Measurements from ENCODE around the gene ALPP.
"Not testable (repeated sequence)": the region's sequence is repeated elsewhere in the genome, so short reads cannot be mapped to it uniquely, and the experiment has no call there.

ALPP gene

GRCh38 chr2:232385660-232386489 is 7.3 kb downstream of the ALPP start:
- Histone ChIP-seq H3K9ac (ENCODE audit: low read depth, low read length) (no peak overlapping the region), H3K9me3 (ENCODE audit: control insufficient read depth, insufficient read depth, low read length) (no peaks in the 10 kb centered on the region), H3K27ac (ENCODE audit: low read depth, low read length) (no peak overlapping the region), H3K4me3 (ENCODE audit: low read depth, low read length) (peak overlapping the region; percentile 65), H3K36me3 (ENCODE audit: control insufficient read depth, insufficient read depth, low read length) (no peaks in the 10 kb centered on the region; the same call in 1 of the 2 replicates), H3K4me1 (ENCODE audit: control insufficient read depth, insufficient read depth, low read length) (peaks cover 21% of the 10 kb centered on the region), H3K27me3 (ENCODE audit: control insufficient read depth, insufficient read depth, low read length) (peaks cover 74% of the 10 kb centered on the region)

DNA sequence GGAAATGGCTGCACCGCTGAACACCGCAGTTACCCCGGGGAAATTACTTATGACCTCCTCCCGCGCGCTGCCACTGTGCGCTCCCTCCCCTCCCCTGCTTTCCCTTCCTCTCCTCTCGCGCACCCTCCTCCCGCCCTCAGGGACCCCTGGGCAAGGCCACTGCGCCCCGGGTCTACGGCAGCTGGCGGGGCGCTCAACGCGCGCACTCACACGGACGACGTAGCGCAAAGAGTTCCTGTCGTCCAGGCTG is 7.9 kb downstream of the ALPP start:
- Histone ChIP-seq H3K27me3 (ENCODE audit: control insufficient read depth, insufficient read depth, low read length) (peaks cover 76% of the 10 kb centered on the region), H3K9ac (ENCODE audit: low read depth, low read length) (no peak overlapping the region), H3K4me1 (ENCODE audit: control insufficient read depth, insufficient read depth, low read length) (peaks cover 21% of the 10 kb centered on the region), H3K9me3 (ENCODE audit: control insufficient read depth, insufficient read depth, low read length) (no peaks in the 10 kb centered on the region), H3K27ac (ENCODE audit: low read depth, low read length) (no peak overlapping the region), H3K36me3 (ENCODE audit: control insufficient read depth, insufficient read depth, low read length) (no peaks in the 10 kb centered on the region; the same call in 1 of the 2 replicates), H3K4me3 (ENCODE audit: low read depth, low read length) (peak overlapping the region; percentile 65)

GRCh38 chr2:232386740-232387450 is 8.3 kb downstream of the ALPP start:
- peaks cover 20% of the 10 kb centered on the region for H3K4me1 ChIP-seq (ENCODE audit: control insufficient read depth, insufficient read depth, low read length)
- H3K27ac ChIP-seq (ENCODE audit: low read depth, low read length) = no peak overlapping the region
- peak overlapping the region; percentile 65 for H3K4me3 ChIP-seq (ENCODE audit: low read depth, low read length)
- H3K36me3 ChIP-seq (ENCODE audit: control insufficient read depth, insufficient read depth, low read length) = no peaks in the 10 kb centered on the region; the same call in 1 of the 2 replicates
- H3K9ac ChIP-seq (ENCODE audit: low read depth, low read length) = no peak overlapping the region; the same call in 1 of the 2 replicates
- no peaks in the 10 kb centered on the region for H3K9me3 ChIP-seq (ENCODE audit: control insufficient read depth, insufficient read depth, low read length)
- peaks cover 76% of the 10 kb centered on the region for H3K27me3 ChIP-seq (ENCODE audit: control insufficient read depth, insufficient read depth, low read length)

GRCh38 chr2:232387451-232388171 is 9.1 kb downstream of the ALPP start:
- H3K36me3 ChIP-seq (ENCODE audit: control insufficient read depth, insufficient read depth, low read length) = no peaks in the 10 kb centered on the region; the same call in 1 of the 2 replicates
- H3K27me3 ChIP-seq (ENCODE audit: control insufficient read depth, insufficient read depth, low read length) = peaks cover 71% of the 10 kb centered on the region
- H3K4me3 ChIP-seq (ENCODE audit: low read depth, low read length) = peak overlapping the region; percentile 65
- H3K27ac ChIP-seq (ENCODE audit: low read depth, low read length) = no peak overlapping the region
- peaks cover 18% of the 10 kb centered on the region for H3K4me1 ChIP-seq (ENCODE audit: control insufficient read depth, insufficient read depth, low read length)
- no peaks in the 10 kb centered on the region for H3K9me3 ChIP-seq (ENCODE audit: control insufficient read depth, insufficient read depth, low read length)
- no peak overlapping the region; the same call in 1 of the 2 replicates for H3K9ac ChIP-seq (ENCODE audit: low read depth, low read length)

DNA sequence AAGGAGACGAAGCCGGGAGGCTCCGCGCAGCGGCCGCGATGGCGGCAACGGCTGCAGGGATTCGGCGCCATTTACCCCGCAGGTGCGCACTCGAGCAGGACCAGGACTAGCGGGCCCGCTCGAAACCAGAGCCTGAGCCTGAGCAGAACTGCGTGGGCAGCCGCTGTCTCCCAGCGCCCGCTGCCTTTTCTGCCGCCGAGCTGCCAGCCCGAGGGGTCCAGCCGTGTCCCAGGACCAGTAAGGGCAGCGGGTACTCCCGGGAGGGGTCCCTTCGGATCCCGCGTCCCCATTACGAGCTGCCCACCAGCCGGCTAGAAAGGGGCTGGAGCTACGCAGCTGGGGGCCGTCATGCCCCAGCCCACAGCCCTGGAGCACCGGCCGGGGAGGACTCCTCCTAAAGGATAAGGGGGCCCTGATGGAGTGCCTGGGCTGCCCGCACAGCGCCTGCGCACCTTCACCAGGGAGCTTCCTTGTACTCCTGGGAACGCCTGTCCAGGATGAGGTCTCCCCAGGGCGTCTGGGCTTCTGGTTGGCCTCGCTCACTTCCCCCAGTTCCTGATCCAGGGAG is 9.9 kb downstream of the ALPP start:
- peaks cover 18% of the 10 kb centered on the region for H3K4me1 ChIP-seq (ENCODE audit: control insufficient read depth, insufficient read depth, low read length)
- H3K4me3 ChIP-seq (ENCODE audit: low read depth, low read length) = peak overlapping the region; percentile 65
- no peaks in the 10 kb centered on the region; the same call in 1 of the 2 replicates for H3K36me3 ChIP-seq (ENCODE audit: control insufficient read depth, insufficient read depth, low read length)
- no peak overlapping the region for H3K27ac ChIP-seq (ENCODE audit: low read depth, low read length)
- H3K9ac ChIP-seq (ENCODE audit: low read depth, low read length) = no peak overlapping the region
- no peaks in the 10 kb centered on the region for H3K9me3 ChIP-seq (ENCODE audit: control insufficient read depth, insufficient read depth, low read length)
- H3K27me3 ChIP-seq (ENCODE audit: control insufficient read depth, insufficient read depth, low read length) = peaks cover 71% of the 10 kb centered on the region

DNA sequence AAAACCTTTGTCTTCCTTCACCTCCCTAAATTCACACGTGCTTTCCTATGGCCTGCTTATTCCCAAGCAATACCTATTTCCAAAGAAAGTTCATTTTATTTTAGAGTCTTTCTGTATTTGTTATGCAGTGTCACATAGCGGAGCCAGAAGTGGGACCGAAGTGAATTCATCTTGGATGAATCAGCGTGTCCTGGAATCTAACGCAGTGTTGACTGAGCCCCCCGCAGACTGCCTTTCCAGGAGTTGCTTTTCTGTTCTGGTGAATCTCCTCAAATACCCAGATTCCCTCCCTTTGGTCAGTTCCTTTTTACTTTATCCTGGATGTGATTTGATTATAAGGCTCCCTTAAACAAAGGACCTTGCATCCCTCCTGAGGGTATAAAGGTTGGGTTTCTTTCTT is 10.8 kb downstream of the ALPP start:
- no peak overlapping the region for H3K27ac ChIP-seq (ENCODE audit: low read depth, low read length)
- H3K36me3 ChIP-seq (ENCODE audit: control insufficient read depth, insufficient read depth, low read length) = no peaks in the 10 kb centered on the region; the same call in 1 of the 2 replicates
- peaks cover 18% of the 10 kb centered on the region for H3K4me1 ChIP-seq (ENCODE audit: control insufficient read depth, insufficient read depth, low read length)
- no peak overlapping the region for H3K9ac ChIP-seq (ENCODE audit: low read depth, low read length)
- peaks cover 65% of the 10 kb centered on the region for H3K27me3 ChIP-seq (ENCODE audit: control insufficient read depth, insufficient read depth, low read length)
- H3K9me3 ChIP-seq (ENCODE audit: control insufficient read depth, insufficient read depth, low read length) = no peaks in the 10 kb centered on the region
- H3K4me3 ChIP-seq (ENCODE audit: low read depth, low read length) = no peak overlapping the region

- Histone ChIP-seq H3K27ac (ENCODE audit: low read depth, low read length) (no peak overlapping the region), H3K9me3 (ENCODE audit: control insufficient read depth, insufficient read depth, low read length) (no peaks in the 10 kb centered on the region), H3K4me1 (ENCODE audit: control insufficient read depth, insufficient read depth, low read length) (peaks cover 18% of the 10 kb centered on the region), H3K27me3 (ENCODE audit: control insufficient read depth, insufficient read depth, low read length) (peaks cover 53% of the 10 kb centered on the region), H3K9ac (ENCODE audit: low read depth, low read length) (no peak overlapping the region), H3K36me3 (ENCODE audit: control insufficient read depth, insufficient read depth, low read length) (no peaks in the 10 kb centered on the region; the same call in 1 of the 2 replicates), H3K4me3 (ENCODE audit: low read depth, low read length) (no peak overlapping the region)
Measured at GRCh38 chr2:232390661-232391060, 12.1 kb downstream of the ALPP start.

DNA sequence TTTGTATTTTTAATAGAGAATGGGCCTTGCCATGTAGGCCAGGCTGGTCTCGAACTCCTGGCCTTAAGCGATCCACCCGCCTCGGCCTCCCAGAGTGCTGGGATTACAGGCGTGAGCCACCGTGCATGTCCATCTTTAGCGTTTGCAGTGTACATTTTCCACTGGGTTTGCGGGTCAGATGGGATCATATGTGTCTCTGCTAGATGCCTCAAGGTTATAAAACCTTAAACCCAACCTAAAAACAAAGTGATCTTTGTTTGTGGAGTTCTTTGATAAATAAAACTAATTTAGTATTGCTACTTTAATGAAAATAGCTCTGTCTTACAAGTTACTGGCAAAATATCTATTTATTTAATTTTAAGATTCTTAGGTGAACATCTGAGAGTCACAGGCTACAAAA is 15.0 kb downstream of the ALPP start:
- peaks cover 25% of the 10 kb centered on the region for H3K27me3 ChIP-seq (ENCODE audit: control insufficient read depth, insufficient read depth, low read length)
- no peak overlapping the region for H3K4me3 ChIP-seq (ENCODE audit: low read depth, low read length)
- H3K9me3 ChIP-seq (ENCODE audit: control insufficient read depth, insufficient read depth, low read length) = no peaks in the 10 kb centered on the region
- no peak overlapping the region for H3K27ac ChIP-seq (ENCODE audit: low read depth, low read length)
- H3K9ac ChIP-seq (ENCODE audit: low read depth, low read length) = no peak overlapping the region
- H3K4me1 ChIP-seq (ENCODE audit: control insufficient read depth, insufficient read depth, low read length) = peaks cover 12% of the 10 kb centered on the region
- H3K36me3 ChIP-seq (ENCODE audit: control insufficient read depth, insufficient read depth, low read length) = no peaks in the 10 kb centered on the region; the same call in 1 of the 2 replicates

GRCh38 chr2:232394431-232394830 is 15.9 kb downstream of the ALPP start:
- H3K27me3 ChIP-seq (ENCODE audit: control insufficient read depth, insufficient read depth, low read length) = peaks cover 16% of the 10 kb centered on the region
- H3K4me1 ChIP-seq (ENCODE audit: control insufficient read depth, insufficient read depth, low read length); H3K9me3 ChIP-seq (ENCODE audit: control insufficient read depth, insufficient read depth, low read length); H3K4me3 ChIP-seq (ENCODE audit: low read depth, low read length); H3K27ac ChIP-seq (ENCODE audit: low read depth, low read length); H3K36me3 ChIP-seq (ENCODE audit: control insufficient read depth, insufficient read depth, low read length); H3K9ac ChIP-seq (ENCODE audit: low read depth, low read length): not testable (repeated sequence)

GRCh38 chr2:232395586-232395985 is 17.0 kb downstream of the ALPP start:
- H3K36me3 ChIP-seq (ENCODE audit: control insufficient read depth, insufficient read depth, low read length) = no peaks in the 10 kb centered on the region; the same call in 1 of the 2 replicates
- no peaks in the 10 kb centered on the region for H3K9me3 ChIP-seq (ENCODE audit: control insufficient read depth, insufficient read depth, low read length)
- H3K27me3 ChIP-seq (ENCODE audit: control insufficient read depth, insufficient read depth, low read length) = peaks cover 5% of the 10 kb centered on the region
- H3K4me1 ChIP-seq (ENCODE audit: control insufficient read depth, insufficient read depth, low read length) = no peaks in the 10 kb centered on the region
- no peak overlapping the region for H3K9ac ChIP-seq (ENCODE audit: low read depth, low read length)
- no peak overlapping the region for H3K27ac ChIP-seq (ENCODE audit: low read depth, low read length)
- H3K4me3 ChIP-seq (ENCODE audit: low read depth, low read length) = no peak overlapping the region

Data from HUES48 (cell line).